H9 (cell line): ENCODE measurements around the gene NCBP2L. TPM values are rescaled to one million over a fixed set of nuclear protein-coding genes. Genes with fewer than 3 reads are reported as not detected.

Experiments used
- DNase-seq: peaks from one replicate; pipeline ENCODE4 v3.0.0-alpha.2; 2017
- H2AFZ ChIP-seq: one replicate; pipeline ENCODE4 v1.6.1; 2013; ENCODE audit warnings: mild to moderate bottlenecking, low read length, control low read depth, moderate library complexity
- H2AK5ac ChIP-seq: 2 replicates; pipeline ENCODE4 v1.6.1; 2013; ENCODE audit warnings: low read length, control low read depth, mixed read lengths; ENCODE audit not compliant: insufficient read length
- H2BK120ac ChIP-seq: one replicate; pipeline ENCODE4 v1.6.1; 2013; ENCODE audit warnings: low read depth, mild to moderate bottlenecking, low read length, control low read depth, inconsistent platforms; ENCODE audit not compliant: poor library complexity, severe bottlenecking
- H2BK12ac ChIP-seq: 2 replicates; pipeline ENCODE4 v1.6.1; 2013; ENCODE audit warnings: low read length, control low read depth, mixed read lengths, low read depth; ENCODE audit not compliant: insufficient read length
- H2BK15ac ChIP-seq: 2 replicates; pipeline ENCODE4 v1.6.1; 2013; ENCODE audit warnings: low read depth, low read length, control low read depth
- H2BK20ac ChIP-seq: one replicate; pipeline ENCODE4 v1.6.1; 2013; ENCODE audit warnings: low read depth, mild to moderate bottlenecking, low read length, control low read depth, inconsistent platforms; ENCODE audit not compliant: poor library complexity, severe bottlenecking
- H2BK5ac ChIP-seq: 2 replicates; pipeline ENCODE4 v1.6.1; 2013; ENCODE audit warnings: low read length, control low read depth, mixed read lengths; ENCODE audit not compliant: insufficient read length
- H3K14ac ChIP-seq: 2 replicates; pipeline ENCODE4 v1.6.1; 2013; ENCODE audit warnings: low read length, control low read depth; ENCODE audit not compliant: insufficient read depth
- H3K18ac ChIP-seq: 2 replicates; pipeline ENCODE4 v1.6.1; 2013; ENCODE audit warnings: low read depth, mild to moderate bottlenecking, mixed read lengths, low read length, control low read depth; ENCODE audit not compliant: insufficient read length
- H3K23ac ChIP-seq: 2 replicates; pipeline ENCODE4 v1.6.1; 2013; ENCODE audit warnings: low read length, control low read depth, mixed read lengths, low read depth; ENCODE audit not compliant: insufficient read length
- H3K23me2 ChIP-seq: 2 replicates; pipeline ENCODE4 v1.6.1; 2013; ENCODE audit warnings: low read depth, mild to moderate bottlenecking, mixed read lengths, low read length, control low read depth; ENCODE audit not compliant: insufficient read length, poor library complexity, severe bottlenecking
- H3K27ac ChIP-seq: 2 replicates; pipeline ENCODE4 v1.5.1; 2013; ENCODE audit warnings: low read length, control low read depth, mixed read lengths, low read depth; ENCODE audit not compliant: insufficient read length
- H3K27me3 ChIP-seq: 2 replicates; pipeline ENCODE4 v1.6.1; 2013; ENCODE audit warnings: low read length, control low read depth, inconsistent platforms; ENCODE audit not compliant: insufficient read depth
- H3K4ac ChIP-seq: 2 replicates; pipeline ENCODE4 v1.6.1; 2013; ENCODE audit warnings: low read depth, mild to moderate bottlenecking, control low read depth, inconsistent platforms, low read length, moderate library complexity
- H3K4me1 ChIP-seq: 2 replicates; pipeline ENCODE4 v1.6.1; 2013; ENCODE audit warnings: low read length, control low read depth, inconsistent platforms; ENCODE audit not compliant: insufficient read depth
- H3K4me2 ChIP-seq: 2 replicates; pipeline ENCODE4 v1.6.1; 2013; ENCODE audit warnings: low read length, control low read depth, mixed read lengths; ENCODE audit not compliant: insufficient read length, insufficient read depth
- H3K56ac ChIP-seq: 2 replicates; pipeline ENCODE4 v1.6.1; 2013; ENCODE audit warnings: low read depth, mild to moderate bottlenecking, mixed read lengths, low read length, control low read depth; ENCODE audit not compliant: insufficient read length
- H3K79me1 ChIP-seq: 2 replicates; pipeline ENCODE4 v1.6.1; 2013; ENCODE audit warnings: low read depth, mild to moderate bottlenecking, moderate library complexity, low read length, control low read depth, inconsistent platforms; ENCODE audit not compliant: insufficient read depth, poor library complexity, severe bottlenecking
- H3K79me2 ChIP-seq: 2 replicates; pipeline ENCODE4 v1.6.1; 2013; ENCODE audit warnings: low read length, control low read depth, inconsistent platforms; ENCODE audit not compliant: insufficient read depth
- H3K9ac ChIP-seq: 2 replicates; pipeline ENCODE4 v1.6.1; 2013; ENCODE audit warnings: low read length, control low read depth, mixed read lengths; ENCODE audit not compliant: insufficient read length; ENCODE audit errors: extremely low read depth
- H3K9me3 ChIP-seq: one replicate; pipeline ENCODE4 v1.6.1; 2013; ENCODE audit warnings: low read depth, low read length, inconsistent platforms; ENCODE audit not compliant: control insufficient read depth
- H3T11ph ChIP-seq: one replicate; pipeline ENCODE4 v1.6.1; 2013; ENCODE audit warnings: mild to moderate bottlenecking, low read length, control low read depth, inconsistent platforms
- H4K20me1 ChIP-seq: one replicate; pipeline ENCODE4 v1.6.1; 2013; ENCODE audit not compliant: control insufficient read depth, insufficient read length, insufficient read depth
- H4K5ac ChIP-seq: 2 replicates; pipeline ENCODE4 v1.6.1; 2013; ENCODE audit warnings: low read depth, mild to moderate bottlenecking, mixed read lengths, low read length, control low read depth; ENCODE audit not compliant: insufficient read length
- H4K8ac ChIP-seq: replicated peaks from 2 replicates; pipeline ENCODE4 v1.6.1; 2013; ENCODE audit warnings: low read length, control low read depth, mixed read lengths, low read depth; ENCODE audit not compliant: insufficient read length
- H4K91ac ChIP-seq: 2 replicates; pipeline ENCODE4 v1.6.1; 2013; ENCODE audit warnings: low read depth, mild to moderate bottlenecking, moderate library complexity, mixed read lengths, low read length, control low read depth; ENCODE audit not compliant: insufficient read length
- H3K27ac Mint-ChIP-seq, 3 experiments: 2 replicates in 2 of 3; 3 replicates in 1 of 3; pipeline ENCODE4 v1.8.0; 2020 to 2021; ENCODE audit warnings: mixed read lengths in 3 of 3, mild to moderate bottlenecking in 1 of 3, moderate library complexity in 1 of 3
- H3K27me3 Mint-ChIP-seq: 2 replicates; pipeline ENCODE4 v1.8.0; 2021; ENCODE audit warnings: low read depth, mild to moderate bottlenecking, moderate library complexity, mixed read lengths
- H3K36me3 Mint-ChIP-seq, 3 experiments: 2 replicates in 2 of 3; 3 replicates in 1 of 3; pipeline ENCODE4 v1.8.0; 2020 to 2021; ENCODE audit warnings: low read depth in 3 of 3, mixed read lengths in 3 of 3; ENCODE audit not compliant: insufficient read depth in 1 of 3
- H3K4me1 Mint-ChIP-seq, 2 experiments: 2 replicates each; pipeline ENCODE4 v1.8.0; 2020; ENCODE audit warnings: mixed read lengths in 2 of 2
- H3K4me3 Mint-ChIP-seq, 2 experiments: 2 replicates in 1 of 2; 3 replicates in 1 of 2; pipeline ENCODE4 v1.8.0; 2020 to 2021; ENCODE audit warnings: mild to moderate bottlenecking in 2 of 2, mixed read lengths in 2 of 2, moderate library complexity in 1 of 2
- H3K9me3 Mint-ChIP-seq, 2 experiments: 2 replicates in 1 of 2; 3 replicates in 1 of 2; pipeline ENCODE4 v1.8.0; 2020; ENCODE audit warnings: mild to moderate bottlenecking in 2 of 2, mixed read lengths in 2 of 2, moderate library complexity in 1 of 2
- CTCF ChIP-seq: fragments of 200-600 bp; sonication (generic); conservative IDR thresholded peaks from 3 replicates; pipeline ENCODE4 v1.8.0; 2021; ENCODE audit warnings: antibody characterized with exemption, mild to moderate bottlenecking
- WGBS: extraction: QIAGEN DNeasy Blood & Tissue Kit; methylation state at CpG from one replicate; pipeline ENCODE4 v1.1.7; 2013; ENCODE audit warnings: missing lambda C conversion rate, low lambda C conversion rate, mixed read lengths; ENCODE audit not compliant: insufficient read length; ENCODE audit errors: extremely low coverage; 5-methylcytosine and 5-hydroxymethylcytosine counted together
- total RNA-seq: library from RNA; stranded (reverse); gene quantifications from 2 replicates; pipeline ENCODE4 v1.2.1, GENCODE V29; 2021

Gene NCBP2L
- total RNA-seq, 1 experiment from 2014 or later = not detected

GRCh38 chrX:107750861-107751445, 26.6 kb upstream of the NCBP2L start:
- Histone ChIP-seq H3K56ac (no peak overlapping the region), H3T11ph (no peak overlapping the region), H2BK12ac (no peak overlapping the region), H2BK5ac (no peak overlapping the region), H4K5ac (no peak overlapping the region), H2BK120ac (no peak overlapping the region), H4K91ac (no peak overlapping the region), H2BK15ac (no peak overlapping the region), H4K8ac (no peak overlapping the region), H3K27me3 (no peaks in the 10 kb centered on the region), H2AK5ac (no peak overlapping the region), H3K9ac (no peak overlapping the region), H3K4me2 (no peak overlapping the region), H4K20me1 (no peaks in the 10 kb centered on the region), H3K79me2 (no peaks in the 10 kb centered on the region), H3K79me1 (no peaks in the 10 kb centered on the region), H3K9me3 (no peaks in the 10 kb centered on the region), H3K14ac (no peak overlapping the region), H2AFZ (no peak overlapping the region), H3K18ac (no peak overlapping the region), H3K27ac (no peak overlapping the region), H3K23ac (no peak overlapping the region), H3K4me1 (peaks cover 6% of the 10 kb centered on the region; the same call in 1 of the 2 replicates), H2BK20ac (no peak overlapping the region), H3K23me2 (no peaks in the 10 kb centered on the region), H3K4ac (no peak overlapping the region)
- H3K9me3 Mint-ChIP-seq = peaks cover 0 to 53% of the 10 kb centered on the region in 2 experiments; a peak in 2 of 5 replicates
- no CpG with 5 or more reads among the region's 7 CpGs for WGBS
- DNase-seq = no peak
- no peak overlapping the region for H3K27ac Mint-ChIP-seq
- peaks cover 17 to 24% of the 10 kb centered on the region in 2 experiments for H3K4me1 Mint-ChIP-seq
- peaks cover 3% of the 10 kb centered on the region for H3K27me3 Mint-ChIP-seq
- H3K36me3 Mint-ChIP-seq = peaks cover 0 to 2% (median 0%) of the 10 kb centered on the region in 3 experiments; a peak in 2 of 7 replicates
- no peak for TF ChIP-seq CTCF
- H3K4me3 Mint-ChIP-seq = no peak overlapping the region
